HG03060 (cell line): Measurements from ENCODE around the gene PKP4.

Experiments used
- ATAC-seq: cut with Tn5 transposase; IDR thresholded peaks from one replicate; pipeline ENCODE4 v1.9.1; 2021; ENCODE audit warnings: low read depth, moderate number of reproducible peaks; ENCODE audit not compliant: unreplicated experiment

The PKP4 gene

GRCh38 chr2:158729873-158730620 is 273.3 kb downstream of the PKP4 start:
- no peak for ATAC-seq

- ATAC-seq, result no peak
Observed at GRCh38 chr2:158730621-158731140, 273.9 kb downstream of the PKP4 start.

- ATAC-seq, result no peak
Observed at GRCh38 chr2:158731386-158731785, 274.6 kb downstream of the PKP4 start.
